GM19328 (cell line): ENCODE measurements around the gene FANK1.
"Not testable (repeated sequence)": the region's sequence is repeated elsewhere in the genome, so short reads cannot be mapped to it uniquely, and the experiment has no call there.

Experiments used
- ATAC-seq: cut with Tn5 transposase; IDR thresholded peaks from one replicate; pipeline ENCODE4 v1.9.1; 2021; ENCODE audit warnings: mild to moderate bottlenecking, moderate library complexity; ENCODE audit not compliant: unreplicated experiment

Gene FANK1

DNA sequence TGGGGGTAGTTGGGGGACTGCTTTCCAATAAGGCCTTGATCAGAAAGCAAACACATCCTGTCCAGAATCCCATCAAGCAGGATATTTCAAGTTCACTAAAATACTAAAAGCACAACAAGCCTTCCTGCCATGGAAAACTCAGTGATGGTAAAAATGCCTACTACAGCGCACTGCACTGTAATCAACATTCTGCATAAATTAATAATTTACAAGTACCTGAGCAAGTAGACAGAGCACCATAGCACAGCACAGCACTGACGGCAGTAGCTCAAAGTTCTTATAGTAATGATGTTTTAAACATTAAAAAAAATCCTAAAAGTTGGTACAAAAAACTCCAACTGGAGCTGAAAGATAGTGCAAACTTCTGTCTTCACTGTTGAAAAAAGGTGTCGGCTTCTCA, 120.5 kb downstream of the FANK1 start:
- ATAC-seq = no peak

DNA sequence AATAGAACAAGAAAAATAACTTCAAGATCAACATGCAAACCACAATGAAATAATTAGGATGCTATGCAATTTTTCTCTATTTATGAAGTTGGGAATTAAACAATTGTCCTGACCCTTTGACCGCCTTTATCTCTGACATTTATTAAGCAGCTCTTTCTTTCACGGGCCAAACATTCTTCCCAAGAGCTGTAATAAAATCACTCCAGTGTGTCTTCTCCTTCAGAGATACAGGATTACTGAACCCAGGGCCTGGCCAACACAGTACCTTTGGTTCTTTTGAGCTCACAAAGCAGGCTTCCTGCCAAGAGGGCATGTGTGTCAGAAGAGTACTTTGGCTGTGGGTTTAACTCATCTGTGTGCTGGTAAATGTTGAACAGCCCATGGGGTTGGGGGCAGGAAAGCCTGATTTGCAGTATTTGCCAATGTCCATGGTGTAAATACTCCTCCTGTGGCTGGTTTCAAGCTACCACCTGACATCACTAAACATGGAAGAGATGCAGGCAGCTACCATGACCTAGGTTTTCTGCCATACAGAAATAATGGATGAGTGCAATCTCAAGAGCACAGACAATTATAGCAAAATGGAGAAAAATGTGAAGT, 121.7 kb downstream of the FANK1 start:
- no peak for ATAC-seq

DNA sequence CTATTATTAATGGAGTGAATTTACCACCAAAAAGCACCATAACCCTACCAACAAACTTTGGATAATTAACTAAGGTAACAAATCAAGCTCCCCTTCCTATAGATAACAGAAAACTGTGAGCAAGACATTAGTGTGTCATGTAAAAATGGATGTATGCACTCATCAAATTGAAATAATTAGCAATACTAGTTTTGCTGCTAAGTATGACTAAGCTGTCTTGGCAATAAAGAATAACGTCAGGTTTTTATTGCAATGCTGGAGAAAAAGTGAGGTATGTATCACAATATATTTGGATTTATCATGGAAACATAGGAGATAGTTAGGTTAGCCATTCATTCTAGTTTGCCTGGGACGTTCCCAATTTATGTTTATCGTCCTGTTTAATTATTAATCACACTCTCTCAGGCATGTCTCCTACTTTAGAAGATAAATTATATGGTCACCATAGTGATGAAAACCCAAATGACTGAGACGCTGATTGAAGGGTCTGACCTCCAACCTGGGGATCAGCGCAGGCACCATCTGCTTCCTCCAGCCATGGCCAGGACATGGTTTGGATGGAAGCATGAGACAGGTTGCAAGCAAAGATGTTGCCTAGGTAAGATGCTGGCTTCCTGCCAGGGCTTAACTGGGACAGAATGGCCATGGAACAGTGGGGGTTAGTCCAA, 125.6 kb downstream of the FANK1 start:
- no peak for ATAC-seq

DNA sequence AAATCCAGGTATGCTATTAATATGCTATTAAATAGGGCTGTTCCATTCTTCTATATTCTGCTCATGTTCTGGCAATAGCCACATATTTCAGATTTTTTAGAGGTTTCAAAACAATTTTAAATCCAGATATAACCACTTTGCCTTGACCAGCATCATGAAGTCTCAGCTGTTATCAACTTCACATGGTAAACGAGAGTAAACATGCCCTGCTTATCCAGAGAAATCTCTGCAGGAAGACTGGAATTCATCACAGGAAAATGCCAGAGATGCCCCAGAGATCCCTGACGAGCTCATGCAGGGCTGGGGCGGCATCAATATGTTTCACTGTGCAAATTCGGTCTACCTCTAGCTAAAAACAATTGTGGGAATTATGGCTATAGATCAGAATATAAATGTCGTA, 126.5 kb downstream of the FANK1 start:
- ATAC-seq = no peak

DNA sequence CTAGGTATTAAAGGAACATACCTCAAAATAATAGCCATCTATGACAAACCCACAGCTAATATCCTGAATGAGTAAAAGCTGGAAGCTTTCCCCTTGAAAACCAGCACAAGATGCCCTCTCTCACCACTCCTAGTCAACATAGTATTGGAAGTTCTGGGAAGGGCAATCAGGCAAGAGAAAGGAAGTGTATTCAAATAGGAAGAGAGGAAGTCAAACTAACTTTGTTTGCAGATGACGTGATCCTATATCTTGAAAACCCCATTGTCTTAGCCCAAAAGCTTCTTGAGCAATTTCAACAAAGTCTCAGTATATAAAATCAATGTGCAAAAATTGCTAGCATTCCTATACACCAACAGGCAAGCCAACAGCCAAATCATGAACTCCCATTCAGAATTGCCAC, 131.3 kb downstream of the FANK1 start:
- ATAC-seq = no peak

DNA sequence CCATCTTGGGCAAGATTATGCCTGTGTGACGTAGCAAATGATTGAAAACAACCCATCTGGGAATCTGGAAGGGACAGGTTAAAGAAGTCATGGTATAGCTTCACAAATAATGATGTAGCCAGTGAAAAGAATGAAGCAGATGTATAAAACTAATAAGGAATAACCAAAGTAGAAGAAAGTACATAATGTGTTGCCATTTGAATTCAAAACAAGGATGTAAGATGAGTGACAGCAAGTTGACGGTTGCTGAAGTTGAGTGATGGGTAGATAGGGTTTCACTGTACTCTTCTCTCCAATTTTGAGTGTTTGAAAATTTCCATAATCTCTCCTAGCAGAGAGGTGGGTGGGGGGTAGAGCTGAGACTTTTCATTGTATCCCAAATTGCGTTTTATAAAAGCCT, 133.6 kb downstream of the FANK1 start:
- no peak for ATAC-seq

DNA sequence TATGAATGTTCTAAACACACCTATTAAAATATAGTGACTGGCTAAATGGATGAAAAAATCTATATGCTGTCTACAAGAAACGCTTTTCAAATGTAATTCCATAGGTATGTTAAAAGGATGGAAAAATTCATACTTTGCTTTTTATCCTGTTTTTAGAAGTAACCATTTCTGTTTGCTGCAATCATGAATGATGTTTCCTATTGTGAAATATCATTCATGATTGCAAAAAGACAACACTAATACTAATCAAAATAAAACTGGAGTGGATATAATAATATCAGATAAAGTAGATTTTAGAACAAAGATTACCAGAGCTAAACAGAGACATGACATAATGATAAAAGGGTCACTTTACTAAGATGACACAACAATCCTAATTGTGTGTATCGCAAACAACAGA, 138.2 kb downstream of the FANK1 start:
- ATAC-seq = no peak

DNA sequence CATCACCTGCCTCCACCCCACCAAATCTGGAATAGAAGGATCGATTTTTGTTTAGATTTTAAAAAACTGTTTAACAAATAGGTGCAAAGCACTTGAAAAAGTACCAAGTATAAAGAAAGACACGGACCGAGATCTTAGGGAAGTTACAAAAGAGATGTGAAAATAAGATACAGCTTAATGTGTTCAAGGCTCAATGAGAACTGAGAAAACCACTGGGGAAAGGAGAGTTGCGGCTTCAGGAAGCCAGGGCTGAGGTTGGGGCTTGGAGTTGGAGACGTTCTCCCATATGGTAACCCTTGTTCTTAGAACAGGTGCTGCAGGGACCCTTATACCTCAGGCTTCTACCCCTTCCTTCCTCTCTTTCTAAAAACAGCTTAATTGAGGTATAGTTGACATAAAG, 140.2 kb downstream of the FANK1 start:
- ATAC-seq = no peak

DNA sequence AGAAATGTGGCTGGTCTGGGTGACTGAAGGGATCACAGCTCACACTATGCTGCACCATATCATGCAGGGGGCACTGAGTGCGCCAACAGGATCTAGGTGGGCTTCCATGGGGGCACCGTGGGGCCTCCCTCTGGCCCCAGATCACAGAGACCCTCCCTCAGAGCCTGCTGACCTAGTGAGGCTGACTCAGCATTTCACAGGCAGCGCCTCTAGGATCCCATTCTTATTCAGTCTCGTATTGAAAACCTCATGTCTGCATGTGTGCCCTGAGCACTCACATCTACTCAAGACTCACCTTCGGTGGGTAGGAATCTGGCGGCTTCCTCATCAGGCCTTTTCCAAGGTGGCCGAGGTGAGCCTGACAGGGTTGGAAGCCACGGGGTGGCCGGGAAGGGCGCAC, 141.6 kb downstream of the FANK1 start:
- no peak for ATAC-seq

DNA sequence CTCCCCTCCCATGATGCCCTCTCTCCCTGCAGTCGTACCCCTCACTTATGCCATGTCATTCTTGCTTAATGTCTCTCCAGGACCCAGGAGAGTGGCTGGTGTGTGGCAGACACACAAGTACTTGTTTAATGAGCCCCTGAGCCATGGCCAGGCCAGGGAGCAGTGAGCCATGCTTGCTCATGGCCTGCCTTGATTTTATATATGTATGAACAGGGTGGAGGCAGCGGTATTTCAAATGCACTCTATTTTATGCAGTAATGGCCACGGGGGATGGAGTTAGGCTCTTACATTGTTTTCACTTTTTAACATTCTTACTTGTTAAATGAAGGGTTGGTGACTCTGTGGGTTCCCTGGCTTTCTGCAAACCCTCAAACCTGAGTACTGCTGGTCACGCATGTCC, 144.8 kb downstream of the FANK1 start:
- ATAC-seq = no peak

DNA sequence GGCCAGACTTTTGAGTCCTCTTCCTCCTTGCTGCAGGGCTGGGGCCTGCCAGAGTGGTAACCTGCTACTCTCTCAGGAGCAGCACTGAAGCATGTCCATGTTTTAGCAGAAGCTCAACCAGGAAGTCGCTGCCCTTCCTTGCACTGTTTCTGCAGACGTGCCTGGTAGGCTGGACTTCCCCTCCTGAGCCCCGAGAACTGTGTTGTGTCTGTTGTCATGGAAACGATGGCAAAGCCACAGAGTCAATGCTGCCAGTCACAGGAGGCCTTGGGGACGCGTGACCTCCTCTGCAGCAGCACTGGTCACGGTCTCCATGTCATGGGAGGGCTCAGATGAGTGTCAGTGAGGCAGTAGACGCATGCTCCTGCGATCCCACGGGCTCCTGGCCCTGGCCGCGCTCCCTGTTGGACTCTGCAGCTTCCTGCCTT, 145.5 kb downstream of the FANK1 start:
- peak; percentile 99 for ATAC-seq

DNA sequence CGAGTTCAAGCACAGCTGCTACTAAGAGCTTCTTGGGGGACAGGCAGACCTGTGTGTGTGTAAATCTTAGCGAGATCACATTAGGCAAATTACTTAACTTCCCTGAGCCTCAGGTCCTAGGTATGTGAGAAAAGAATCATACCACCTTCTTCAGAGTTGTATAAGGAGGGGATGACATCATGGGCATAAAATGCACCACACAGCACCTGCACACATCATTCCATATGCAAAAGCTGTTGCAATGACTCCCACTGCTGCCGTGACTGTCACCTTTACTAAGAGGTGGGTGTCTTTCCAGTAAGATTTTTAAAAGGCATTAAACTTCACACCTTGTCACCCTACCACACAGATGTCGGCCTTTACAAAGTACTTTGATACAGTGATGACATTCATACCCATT, 146.0 kb downstream of the FANK1 start:
- no peak for ATAC-seq

DNA sequence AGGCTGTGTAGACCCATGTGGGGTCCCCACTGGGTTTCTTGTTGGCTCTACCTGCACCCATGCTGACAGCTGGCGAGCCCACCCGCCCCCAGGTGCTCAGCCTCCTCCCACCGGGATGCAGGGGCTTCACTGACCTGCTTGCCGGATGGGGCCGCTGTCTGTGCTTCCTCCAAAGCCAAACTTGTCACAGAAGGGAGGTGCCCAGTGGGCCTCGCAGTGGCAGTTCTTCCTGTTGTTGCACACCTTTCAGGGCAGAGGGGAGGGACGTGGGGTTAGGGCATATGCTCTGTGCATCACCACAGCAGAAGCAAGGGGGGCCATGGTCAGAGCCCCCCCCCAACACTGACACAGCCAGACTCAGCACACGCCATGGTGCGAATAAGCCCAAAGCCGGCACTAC, 146.5 kb downstream of the FANK1 start:
- no peak for ATAC-seq

DNA sequence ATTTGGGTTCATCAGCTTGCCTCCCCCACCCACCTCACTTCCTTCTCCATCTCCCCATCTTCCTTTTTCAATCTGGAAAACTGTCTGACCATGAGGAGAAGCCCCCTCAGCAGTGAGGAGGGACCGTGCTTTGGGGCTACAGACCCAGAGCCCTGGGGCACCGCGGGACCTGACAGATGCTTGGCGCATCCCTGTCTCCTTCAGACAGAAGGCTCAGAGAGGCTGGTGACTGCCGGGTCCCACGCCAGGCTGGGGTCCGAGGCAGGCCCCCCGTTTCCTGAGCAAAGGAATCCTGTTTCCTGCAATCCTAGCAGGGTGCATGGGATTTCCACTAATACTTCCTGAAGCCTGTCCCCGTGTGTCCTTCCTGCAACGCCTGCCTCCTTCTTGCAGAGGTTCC, 147.0 kb downstream of the FANK1 start:
- ATAC-seq = no peak

DNA sequence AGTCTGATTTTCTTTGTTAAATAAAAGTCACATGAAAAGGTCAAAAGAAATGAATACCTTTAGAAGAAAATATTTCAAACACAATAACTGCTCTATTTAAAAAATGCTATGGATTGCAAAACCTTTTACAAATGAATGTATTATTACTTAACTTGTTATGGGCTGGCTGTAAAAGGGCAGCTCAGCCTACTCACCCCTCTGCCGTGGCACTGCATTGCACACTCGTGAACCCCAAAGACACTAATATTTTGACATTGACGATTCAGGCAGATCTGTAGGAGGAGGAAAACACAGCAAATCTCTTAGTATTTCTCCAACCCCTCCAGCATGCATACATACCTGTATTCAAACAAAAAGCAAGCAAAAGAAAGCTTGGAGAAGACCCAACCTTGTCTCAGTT, 149.5 kb downstream of the FANK1 start:
- ATAC-seq = no peak

DNA sequence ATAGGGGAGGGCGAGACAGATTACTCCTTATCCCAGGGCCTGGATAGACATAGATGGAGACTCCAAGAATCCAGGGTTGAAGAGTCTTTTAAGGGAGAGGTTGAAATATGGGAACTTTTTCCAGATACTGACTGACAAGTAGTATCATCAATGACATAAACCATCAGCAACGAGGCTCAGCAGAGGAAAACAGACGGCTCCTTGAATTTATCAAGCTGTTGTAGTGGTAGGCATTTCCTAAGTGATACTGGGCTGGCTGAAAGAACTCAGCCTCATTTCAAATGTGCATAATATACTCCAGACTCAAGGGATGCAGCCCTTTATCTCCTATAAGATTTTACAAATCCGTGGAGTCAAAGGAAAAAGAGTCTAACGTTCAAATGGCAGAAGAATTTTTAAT, 150.5 kb downstream of the FANK1 start:
- no peak for ATAC-seq

DNA sequence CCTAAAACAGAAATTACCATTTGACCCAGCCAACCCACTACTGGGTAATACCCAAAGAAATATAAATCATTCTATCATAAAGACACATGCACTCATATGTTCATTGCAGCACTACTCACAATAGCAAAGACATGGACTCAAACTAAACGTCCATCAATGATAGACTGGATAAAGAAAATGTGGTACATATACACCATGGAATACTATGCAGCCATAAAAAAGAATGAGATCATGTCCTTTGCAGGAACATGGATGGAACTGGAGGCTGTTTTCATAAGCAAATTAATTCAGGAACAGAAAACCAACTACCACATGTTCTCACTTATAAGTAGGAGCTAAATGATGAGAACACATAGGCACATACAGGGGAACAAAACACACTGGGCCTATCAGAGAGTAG, 151.4 kb downstream of the FANK1 start:
- ATAC-seq = not testable (repeated sequence)

DNA sequence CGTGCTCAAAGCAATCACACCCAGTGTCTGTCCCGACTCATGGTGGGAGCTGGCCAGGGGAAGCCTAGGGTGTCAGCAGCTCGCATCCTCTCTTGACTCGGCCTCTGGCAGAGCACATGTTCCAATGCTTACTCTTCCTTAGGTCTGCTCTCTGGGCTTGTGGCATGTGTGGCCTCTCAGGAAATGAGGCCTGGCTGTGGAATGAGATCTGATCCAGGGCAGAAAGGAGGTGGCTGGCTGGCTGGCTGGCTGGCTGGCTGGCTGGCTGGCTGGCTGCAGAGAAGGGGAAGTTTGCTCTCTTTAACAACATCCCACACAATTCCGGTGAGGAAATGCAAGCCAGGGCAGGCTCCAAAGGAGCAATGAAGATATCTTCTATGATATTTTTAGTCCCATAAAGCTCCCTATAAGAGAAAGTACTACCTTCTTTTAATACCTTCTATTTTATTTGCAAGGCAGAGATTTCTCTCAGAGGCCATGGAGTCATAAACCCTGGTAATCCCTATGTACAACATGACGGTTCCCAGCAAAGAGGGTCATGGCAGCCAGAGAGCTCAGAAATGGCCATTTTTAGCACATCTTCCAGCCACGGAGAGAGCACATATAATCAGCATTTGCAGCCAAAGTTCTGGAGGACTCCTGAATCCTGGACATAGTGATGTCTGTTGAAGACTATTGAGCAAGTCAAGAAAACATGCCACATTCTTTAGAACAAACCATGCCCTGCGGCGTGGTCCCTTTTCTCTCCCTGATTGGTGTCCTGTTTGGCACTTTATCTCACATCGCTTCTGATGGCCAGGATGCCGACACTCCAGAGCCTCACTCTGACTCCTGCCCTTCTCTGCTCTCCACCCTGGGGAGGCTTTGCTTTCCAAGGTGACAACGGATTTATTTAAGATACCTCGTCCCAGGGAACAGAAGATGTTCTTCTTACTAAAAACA, 153.7 kb downstream of the FANK1 start:
- ATAC-seq = no peak

DNA sequence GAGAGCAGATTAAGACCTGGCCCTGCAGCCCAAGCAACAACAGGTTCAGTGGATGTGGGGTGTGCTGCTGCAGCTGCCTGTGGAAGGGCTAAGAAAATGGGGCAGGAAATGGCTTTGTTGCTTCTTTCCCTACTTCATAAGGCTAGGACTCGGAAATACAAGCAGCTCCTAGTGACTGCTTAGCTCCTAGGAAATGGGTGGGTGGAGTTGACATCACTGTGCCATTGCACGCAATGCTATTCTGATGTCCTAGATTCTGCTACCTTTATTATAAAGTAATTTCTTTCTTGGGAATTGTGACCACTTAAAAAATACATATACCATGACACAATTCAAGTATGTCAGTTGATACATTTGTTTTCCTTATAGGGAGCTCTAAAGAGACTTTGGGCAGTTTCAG, 155.8 kb downstream of the FANK1 start:
- no peak for ATAC-seq

DNA sequence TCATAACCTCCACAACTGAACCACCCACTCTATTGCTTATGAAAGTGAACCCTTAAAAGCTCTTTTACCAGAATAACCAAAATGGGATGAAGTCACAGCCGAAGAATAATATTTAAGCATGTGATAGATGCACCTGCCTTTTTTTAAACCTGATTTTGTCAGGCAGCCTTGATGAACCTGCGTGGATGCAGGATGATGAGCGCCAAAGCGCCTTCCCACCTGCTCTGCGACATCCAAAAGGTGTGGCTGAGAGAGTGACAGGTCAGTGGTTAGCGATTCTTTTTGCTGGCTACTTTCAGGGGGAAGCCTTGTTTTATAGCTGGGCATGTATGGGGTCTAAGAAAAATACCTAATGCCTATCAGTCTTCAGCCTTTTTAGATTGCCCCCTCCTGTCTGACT, 157.8 kb downstream of the FANK1 start:
- no peak for ATAC-seq

DNA sequence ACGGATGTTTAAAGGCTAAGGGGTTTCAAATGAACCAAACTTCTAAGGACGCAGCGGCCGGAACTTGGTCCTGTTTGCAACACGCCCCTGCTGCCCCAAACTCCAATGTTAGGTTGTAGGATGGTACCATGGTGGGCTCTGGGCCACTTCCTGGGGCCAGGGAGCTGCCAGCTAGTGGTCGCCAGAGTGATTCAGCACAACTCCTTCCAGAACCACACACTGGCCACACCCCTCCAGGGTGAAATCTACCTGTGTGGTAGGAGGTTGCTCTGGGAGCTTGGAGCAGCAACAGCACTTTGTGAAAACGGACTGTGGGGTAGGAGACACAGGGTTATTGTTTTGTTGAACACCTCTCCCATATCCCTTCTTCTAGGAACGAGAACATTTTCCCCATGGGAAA, 161.1 kb downstream of the FANK1 start:
- no peak for ATAC-seq

DNA sequence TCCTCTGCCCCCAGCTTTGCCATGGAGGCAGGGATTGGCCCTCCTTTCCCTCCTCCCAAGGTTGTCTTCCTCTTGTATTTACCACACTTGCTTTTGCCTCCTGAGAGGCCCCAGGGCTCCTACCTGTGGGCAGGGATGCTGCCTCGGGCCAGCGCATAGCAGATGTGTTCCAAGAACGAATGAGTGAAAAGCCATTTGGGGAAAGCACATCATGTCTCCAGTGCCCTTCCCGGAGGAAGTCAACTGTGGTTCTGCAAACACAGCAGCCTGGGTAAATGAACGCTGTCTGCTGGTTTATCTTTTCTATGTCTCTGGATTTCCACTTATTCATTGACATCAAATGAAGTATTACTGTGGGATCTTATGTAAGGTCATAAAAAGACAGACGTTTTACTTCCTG, 161.7 kb downstream of the FANK1 start:
- no peak for ATAC-seq
